Stimulated activated CD8-positive, alpha-beta memory T cell treated with anti-CD3 and anti-CD28 coated beads, Interleukin-7, amount 100 ng/mL, for 4 hours (primary cell): ENCODE results near the gene MRAP.

Experiments used
- DNase-seq, 2 donors: peaks; one replicate each; pipeline ENCODE4 v3.0.0-alpha.2; 2020; ENCODE audit warnings: low read depth in 2 of 2

Gene MRAP

GRCh38 chr21:32322676-32323075 lies 24.0 kb downstream of the MRAP start:
- no peak for DNase-seq

GRCh38 chr21:32325706-32326105 lies 27.1 kb downstream of the MRAP start:
- no peak for DNase-seq

GRCh38 chr21:32328595-32328994 lies 29.9 kb downstream of the MRAP start:
- DNase-seq = no peak

GRCh38 chr21:32329331-32329730 lies 30.7 kb downstream of the MRAP start:
- no peak for DNase-seq

- no peak for DNase-seq
Measured at GRCh38 chr21:32329776-32330175, 31.1 kb downstream of the MRAP start.

- no peak for DNase-seq
Measured at GRCh38 chr21:32330784-32331311, 32.2 kb downstream of the MRAP start.

GRCh38 chr21:32331444-32332305 lies 33.0 kb downstream of the MRAP start:
- no peak for DNase-seq

- no peak for DNase-seq
Measured at GRCh38 chr21:32332463-32332951, 33.9 kb downstream of the MRAP start.

GRCh38 chr21:32333953-32334673 lies 35.5 kb downstream of the MRAP start:
- DNase-seq = no peak

- no peak for DNase-seq
Measured at GRCh38 chr21:32334980-32335531, 36.4 kb downstream of the MRAP start.

GRCh38 chr21:32335601-32336575 lies 37.2 kb downstream of the MRAP start:
- DNase-seq = no peak

- DNase-seq = no peak
Measured at GRCh38 chr21:32336711-32337110, 38.1 kb downstream of the MRAP start.

GRCh38 chr21:32337206-32337605 lies 38.6 kb downstream of the MRAP start:
- DNase-seq = no peak

- DNase-seq = no peak
Measured at GRCh38 chr21:32338209-32338921, 39.7 kb downstream of the MRAP start.

- no peak for DNase-seq
Measured at GRCh38 chr21:32340863-32341848, 42.5 kb downstream of the MRAP start.

GRCh38 chr21:32346951-32347350 lies 48.3 kb downstream of the MRAP start:
- no peak for DNase-seq

GRCh38 chr21:32347351-32347750 lies 48.7 kb downstream of the MRAP start:
- no peak for DNase-seq

- DNase-seq = no peak
Measured at GRCh38 chr21:32347977-32348376, 49.3 kb downstream of the MRAP start.

GRCh38 chr21:32348604-32349332 lies 50.1 kb downstream of the MRAP start:
- DNase-seq = no peak
